ENCODE data around the gene SULF2.
"Not testable (repeated sequence)": the region's sequence is repeated elsewhere in the genome, so short reads cannot be mapped to it uniquely, and the experiment has no call there.

Gene SULF2

GRCh38 chr20:47810116-47810677, 24.9 kb upstream of the SULF2 start:
- Histone ChIP-seq H3K9ac (ENCODE audit: low read depth, low read length, poor library complexity, severe bottlenecking) (no peak overlapping the region), H4K20me1 (ENCODE audit: insufficient read depth, low read length, poor library complexity, severe bottlenecking) (no peaks in the 10 kb centered on the region), H3K9me2 (replicated peaks; ENCODE audit: low read depth, low read length) (no peaks in the 10 kb centered on the region), H3K79me2 (ENCODE audit: insufficient read depth, low read length) (no peaks in the 10 kb centered on the region), H3K4me1 (ENCODE audit: insufficient read depth, low read length, poor library complexity, severe bottlenecking) (no peaks in the 10 kb centered on the region), H3F3A (ENCODE audit: low read depth) (no peaks in the 10 kb centered on the region), H3K9me3 (ENCODE audit: insufficient read depth, low read depth, low read length) (0 out of 2 replicates have a peak, but pooled peaks cover 7% of the 10 kb centered on the region), H3K36me3 (ENCODE audit: insufficient read depth, low read length) (no peaks in the 10 kb centered on the region), H2AFZ (ENCODE audit: low read length) (no peak overlapping the region), H3K4me3 (ENCODE audit: low read length, poor library complexity, severe bottlenecking) (no peak overlapping the region), H3K27me3 (ENCODE audit: insufficient read depth, low read length, poor library complexity, severe bottlenecking) (no peaks in the 10 kb centered on the region), H3K4me2 (ENCODE audit: low read depth, low read length, poor library complexity, severe bottlenecking) (no peak overlapping the region)
- TF ChIP-seq EZH2phosphoT487 (IDR thresholded peaks at IDR 0.05; ENCODE audit: borderline replicate concordance): no peak
- TF ChIP-seq, protein P1, sequence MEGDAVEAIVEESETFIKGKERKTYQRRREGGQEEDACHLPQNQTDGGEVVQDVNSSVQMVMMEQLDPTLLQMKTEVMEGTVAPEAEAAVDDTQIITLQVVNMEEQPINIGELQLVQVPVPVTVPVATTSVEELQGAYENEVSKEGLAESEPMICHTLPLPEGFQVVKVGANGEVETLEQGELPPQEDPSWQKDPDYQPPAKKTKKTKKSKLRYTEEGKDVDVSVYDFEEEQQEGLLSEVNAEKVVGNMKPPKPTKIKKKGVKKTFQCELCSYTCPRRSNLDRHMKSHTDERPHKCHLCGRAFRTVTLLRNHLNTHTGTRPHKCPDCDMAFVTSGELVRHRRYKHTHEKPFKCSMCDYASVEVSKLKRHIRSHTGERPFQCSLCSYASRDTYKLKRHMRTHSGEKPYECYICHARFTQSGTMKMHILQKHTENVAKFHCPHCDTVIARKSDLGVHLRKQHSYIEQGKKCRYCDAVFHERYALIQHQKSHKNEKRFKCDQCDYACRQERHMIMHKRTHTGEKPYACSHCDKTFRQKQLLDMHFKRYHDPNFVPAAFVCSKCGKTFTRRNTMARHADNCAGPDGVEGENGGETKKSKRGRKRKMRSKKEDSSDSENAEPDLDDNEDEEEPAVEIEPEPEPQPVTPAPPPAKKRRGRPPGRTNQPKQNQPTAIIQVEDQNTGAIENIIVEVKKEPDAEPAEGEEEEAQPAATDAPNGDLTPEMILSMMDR (conservative IDR thresholded peaks at IDR 0.05; ENCODE audit: low read length): no peak

DNA sequence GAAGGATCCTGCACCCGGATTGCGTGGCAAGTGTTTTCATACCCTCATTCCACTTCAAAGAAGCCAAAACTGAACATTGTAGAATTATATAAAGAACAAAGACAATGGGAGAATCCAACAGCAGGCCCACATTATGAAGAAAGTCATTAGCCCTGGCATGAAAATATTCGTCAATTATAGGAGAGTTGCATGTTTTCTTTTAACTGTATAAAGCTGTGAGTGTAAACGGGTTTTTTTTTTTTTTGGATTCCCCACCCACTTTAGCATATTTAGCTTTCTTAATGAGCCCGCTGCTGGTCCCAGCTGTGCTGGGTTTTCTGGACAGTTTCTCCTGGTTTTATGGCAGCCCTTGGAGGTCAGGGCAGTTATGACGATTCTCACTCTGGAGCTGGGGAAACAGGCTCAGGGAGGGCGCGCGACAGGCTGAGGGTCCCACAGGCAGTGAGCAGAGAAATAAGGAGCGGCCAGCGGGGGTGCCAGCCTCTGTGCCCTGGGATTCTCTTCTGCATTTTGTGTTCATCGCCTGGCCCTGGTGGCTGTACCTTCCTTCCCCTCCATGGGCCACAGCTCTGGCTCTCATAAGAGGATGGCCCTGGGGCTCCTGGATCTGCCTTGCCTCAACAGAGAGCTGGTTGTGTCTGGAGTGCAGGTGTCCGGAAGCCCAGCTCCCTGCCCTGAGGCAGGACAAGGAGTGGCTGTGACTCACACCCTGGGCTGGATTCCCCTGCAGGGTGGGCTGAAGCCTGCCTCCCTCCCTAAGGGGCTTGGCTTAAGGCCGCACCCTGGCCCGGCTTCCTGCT, 24.1 kb upstream of the SULF2 start:
- H3K9ac ChIP-seq (ENCODE audit: low read depth, low read length, poor library complexity, severe bottlenecking): no peak overlapping the region
- no peak overlapping the region for H3K4me2 ChIP-seq (ENCODE audit: low read depth, low read length, poor library complexity, severe bottlenecking)
- no peaks in the 10 kb centered on the region for H3F3A ChIP-seq (ENCODE audit: low read depth)

DNA sequence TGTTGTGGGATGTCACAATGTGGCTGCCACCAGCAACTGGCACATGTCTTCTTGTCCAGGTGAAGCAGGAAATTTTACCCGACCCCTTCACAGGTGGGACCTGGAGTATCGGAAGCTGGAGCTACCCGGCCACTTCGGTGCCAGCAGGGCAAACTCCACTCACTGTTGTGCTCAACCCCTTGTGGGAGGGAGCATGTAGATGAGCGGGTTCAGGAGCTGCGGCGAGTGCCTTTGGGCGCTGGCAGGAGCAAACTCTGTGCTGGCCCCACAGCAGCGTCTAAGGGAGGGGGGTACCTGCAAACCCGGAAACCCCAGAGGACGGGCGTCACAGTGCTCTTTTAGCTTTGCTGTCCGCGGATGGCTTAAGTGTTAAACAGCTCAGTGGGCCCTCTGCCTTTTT, 20.7 kb upstream of the SULF2 start:
- no peaks in the 10 kb centered on the region for H3F3A ChIP-seq (ENCODE audit: low read depth)
- no peak overlapping the region for H2AFZ ChIP-seq (ENCODE audit: low read length)
- no peaks in the 10 kb centered on the region for H3K79me2 ChIP-seq (ENCODE audit: insufficient read depth, low read length)
- no peaks in the 10 kb centered on the region for H3K9me2 ChIP-seq (replicated peaks; ENCODE audit: low read depth, low read length)
- H4K20me1 ChIP-seq (ENCODE audit: insufficient read depth, low read length, poor library complexity, severe bottlenecking): no peaks in the 10 kb centered on the region
- H3K4me1 ChIP-seq (ENCODE audit: insufficient read depth, low read length, poor library complexity, severe bottlenecking): no peaks in the 10 kb centered on the region
- H3K36me3 ChIP-seq (ENCODE audit: insufficient read depth, low read length): no peaks in the 10 kb centered on the region
- H3K4me2 ChIP-seq (ENCODE audit: low read depth, low read length, poor library complexity, severe bottlenecking): no peak overlapping the region
- H3K4me3 ChIP-seq (ENCODE audit: low read length, poor library complexity, severe bottlenecking): no peak overlapping the region
- no peak overlapping the region for H3K9ac ChIP-seq (ENCODE audit: low read depth, low read length, poor library complexity, severe bottlenecking)
- H3K9me3 ChIP-seq (ENCODE audit: insufficient read depth, low read depth, low read length): no peaks in the 10 kb centered on the region
- no peaks in the 10 kb centered on the region for H3K27me3 ChIP-seq (ENCODE audit: insufficient read depth, low read length, poor library complexity, severe bottlenecking)
- TF ChIP-seq, protein P1 (conservative IDR thresholded peaks at IDR 0.05; ENCODE audit: low read length): no peak

More for the DNA sequence above, 24.1 kb upstream of the SULF2 start:
- TF ChIP-seq EZH2phosphoT487 (IDR thresholded peaks at IDR 0.05; ENCODE audit: borderline replicate concordance): no peak
- TF ChIP-seq, protein P1 (conservative IDR thresholded peaks at IDR 0.05; ENCODE audit: low read length): no peak
- Histone ChIP-seq H3K79me2 (ENCODE audit: insufficient read depth, low read length) (no peaks in the 10 kb centered on the region), H3K9me2 (replicated peaks; ENCODE audit: low read depth, low read length) (no peaks in the 10 kb centered on the region), H3K4me1 (ENCODE audit: insufficient read depth, low read length, poor library complexity, severe bottlenecking) (no peaks in the 10 kb centered on the region), H3K27me3 (ENCODE audit: insufficient read depth, low read length, poor library complexity, severe bottlenecking) (no peaks in the 10 kb centered on the region), H3K4me3 (ENCODE audit: low read length, poor library complexity, severe bottlenecking) (no peak overlapping the region), H4K20me1 (ENCODE audit: insufficient read depth, low read length, poor library complexity, severe bottlenecking) (no peaks in the 10 kb centered on the region), H3K9me3 (ENCODE audit: insufficient read depth, low read depth, low read length) (0 out of 2 replicates have a peak, but pooled peaks cover 7% of the 10 kb centered on the region), H3K36me3 (ENCODE audit: insufficient read depth, low read length) (no peaks in the 10 kb centered on the region), H2AFZ (ENCODE audit: low read length) (no peak overlapping the region)

DNA sequence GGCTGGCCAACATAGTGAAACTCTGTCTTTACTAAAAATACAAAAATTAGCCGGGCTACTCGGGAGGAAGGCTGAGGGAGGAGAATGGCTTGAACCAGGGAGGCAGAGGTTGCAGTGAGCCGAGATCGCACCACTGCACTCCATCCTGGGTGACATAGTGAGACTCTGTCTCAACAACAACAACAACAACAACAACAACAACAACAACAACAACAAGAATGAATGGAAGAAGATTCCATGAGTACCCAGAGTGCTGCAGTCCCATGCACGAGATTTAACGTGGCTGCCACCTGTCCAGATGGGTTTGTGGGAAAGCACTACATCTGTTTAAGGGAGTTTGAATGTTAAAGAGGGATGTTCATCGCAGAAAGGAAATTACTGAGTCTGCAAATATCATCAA, 19.7 kb upstream of the SULF2 start:
- H3K27me3 ChIP-seq (ENCODE audit: insufficient read depth, low read length, poor library complexity, severe bottlenecking); H2AFZ ChIP-seq (ENCODE audit: low read length); H3K36me3 ChIP-seq (ENCODE audit: insufficient read depth, low read length); H3K79me2 ChIP-seq (ENCODE audit: insufficient read depth, low read length); H3K9me2 ChIP-seq (replicated peaks; ENCODE audit: low read depth, low read length); H4K20me1 ChIP-seq (ENCODE audit: insufficient read depth, low read length, poor library complexity, severe bottlenecking); H3K9ac ChIP-seq (ENCODE audit: low read depth, low read length, poor library complexity, severe bottlenecking); H3K4me1 ChIP-seq (ENCODE audit: insufficient read depth, low read length, poor library complexity, severe bottlenecking); H3F3A ChIP-seq (ENCODE audit: low read depth); H3K9me3 ChIP-seq (ENCODE audit: insufficient read depth, low read depth, low read length); H3K4me2 ChIP-seq (ENCODE audit: low read depth, low read length, poor library complexity, severe bottlenecking); H3K4me3 ChIP-seq (ENCODE audit: low read length, poor library complexity, severe bottlenecking): not testable (repeated sequence)

DNA sequence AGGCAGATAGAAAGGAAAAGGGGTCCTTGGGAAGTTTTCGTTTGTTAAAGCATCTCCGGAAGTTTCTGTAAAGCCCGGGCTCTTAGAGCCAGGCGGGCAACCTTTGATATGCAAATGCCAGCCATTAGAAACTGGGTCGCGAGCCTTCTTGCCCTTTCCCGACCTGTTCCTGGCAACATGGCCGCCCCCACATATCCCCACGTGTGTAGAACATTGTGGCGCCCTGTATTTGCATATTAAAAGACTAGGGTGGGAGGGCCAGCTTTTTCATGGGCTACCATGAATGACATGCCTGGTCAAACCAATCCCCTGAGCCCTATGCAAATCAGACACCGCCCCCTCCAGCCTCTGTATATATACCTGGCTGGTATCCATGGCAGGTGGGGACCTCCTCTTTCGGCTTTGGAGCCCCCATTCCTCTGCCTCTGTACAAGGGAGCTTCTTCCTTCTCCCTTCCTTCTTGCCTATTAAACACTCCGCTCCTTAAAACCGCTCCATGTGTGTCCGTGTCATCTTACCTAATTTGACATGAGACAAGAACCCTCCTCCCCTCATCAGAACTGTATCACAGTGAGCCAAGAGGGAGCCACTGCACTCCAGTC, 19.0 kb upstream of the SULF2 start:
- H3K79me2 ChIP-seq (ENCODE audit: insufficient read depth, low read length); H3K9ac ChIP-seq (ENCODE audit: low read depth, low read length, poor library complexity, severe bottlenecking); H3K27me3 ChIP-seq (ENCODE audit: insufficient read depth, low read length, poor library complexity, severe bottlenecking); H3F3A ChIP-seq (ENCODE audit: low read depth); H3K4me1 ChIP-seq (ENCODE audit: insufficient read depth, low read length, poor library complexity, severe bottlenecking); H3K4me3 ChIP-seq (ENCODE audit: low read length, poor library complexity, severe bottlenecking); H3K4me2 ChIP-seq (ENCODE audit: low read depth, low read length, poor library complexity, severe bottlenecking); H3K9me3 ChIP-seq (ENCODE audit: insufficient read depth, low read depth, low read length); H3K36me3 ChIP-seq (ENCODE audit: insufficient read depth, low read length); H4K20me1 ChIP-seq (ENCODE audit: insufficient read depth, low read length, poor library complexity, severe bottlenecking); H3K9me2 ChIP-seq (replicated peaks; ENCODE audit: low read depth, low read length); H2AFZ ChIP-seq (ENCODE audit: low read length): not testable (repeated sequence)
